NCI-H1417 treated with DMSO at 0.1 percent for 48 hours (cell line): Measurements from ENCODE around the gene MORN3.
"Not testable (repeated sequence)": the region's sequence is repeated elsewhere in the genome, so short reads cannot be mapped to it uniquely, and the experiment has no call there.

Experiments used
- DNase-seq: peaks from one replicate; lab custom pipeline; 2025; lab: John Stamatoyannopoulos, UW

Gene MORN3

DNA sequence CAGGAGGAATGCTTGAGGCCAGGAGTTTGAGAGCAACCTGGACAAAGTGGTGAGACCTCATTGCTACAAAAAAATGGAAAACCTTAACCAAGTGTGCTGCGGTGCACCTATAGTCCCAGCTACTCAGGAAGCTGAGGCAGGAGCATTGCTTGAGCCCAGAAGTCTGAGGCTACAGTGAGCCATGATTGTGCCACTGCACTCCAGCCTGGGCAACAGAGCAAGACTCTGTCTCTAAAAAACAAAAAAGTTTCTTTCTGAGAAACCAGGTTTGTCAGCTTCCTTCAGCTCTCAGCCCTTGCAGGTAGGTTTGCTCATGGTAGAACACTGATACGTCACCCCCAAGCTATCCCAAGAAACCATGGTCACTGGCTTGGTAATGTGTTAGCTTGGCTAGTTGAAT lies 20.0 kb upstream of the MORN3 start:
- DNase-seq = no peak

DNA sequence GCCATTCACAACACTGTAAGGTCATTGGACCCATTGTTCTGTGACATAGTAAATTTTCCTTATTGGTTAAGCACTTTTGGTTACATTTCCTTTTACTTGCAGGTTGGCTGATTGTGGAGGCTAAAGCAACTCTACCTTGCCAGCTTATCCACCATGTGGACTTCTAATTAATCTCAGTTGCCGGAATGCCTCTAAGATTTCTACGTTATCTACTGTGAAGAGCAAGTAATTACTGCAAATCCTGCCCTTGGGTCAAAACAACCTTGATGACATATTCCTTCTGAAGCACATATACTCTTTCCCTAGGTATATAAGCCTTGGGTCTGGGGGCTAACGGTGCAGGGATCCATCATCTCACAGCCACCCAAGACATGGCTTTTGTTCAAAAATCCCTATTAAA lies 19.5 kb upstream of the MORN3 start:
- no peak for DNase-seq

DNA sequence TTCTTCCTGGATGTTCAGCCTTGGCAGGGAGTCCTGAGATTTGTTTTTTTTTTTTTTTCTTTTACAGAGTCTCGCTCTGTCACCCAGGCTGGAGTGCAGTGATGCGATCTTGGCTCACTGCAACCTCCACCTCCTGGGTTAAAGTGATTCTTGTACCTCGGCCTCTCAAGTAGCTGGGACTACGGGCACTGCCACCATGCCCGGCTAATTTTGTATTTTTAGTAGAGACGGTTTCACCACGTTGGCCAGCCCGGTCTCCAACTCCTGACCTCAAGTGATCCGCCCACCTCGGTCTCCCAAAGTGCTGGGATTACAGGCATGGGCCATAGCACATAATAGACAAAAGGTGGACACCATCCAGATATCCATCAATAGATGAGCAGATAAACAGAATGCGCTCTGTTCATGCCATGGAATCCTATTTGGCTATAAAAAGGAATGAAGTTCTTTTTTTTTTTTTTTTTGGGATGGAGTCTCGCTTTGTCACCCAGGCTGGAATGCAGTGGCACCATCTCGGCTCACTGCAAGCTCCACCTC lies 10.3 kb upstream of the MORN3 start:
- DNase-seq = not testable (repeated sequence)

DNA sequence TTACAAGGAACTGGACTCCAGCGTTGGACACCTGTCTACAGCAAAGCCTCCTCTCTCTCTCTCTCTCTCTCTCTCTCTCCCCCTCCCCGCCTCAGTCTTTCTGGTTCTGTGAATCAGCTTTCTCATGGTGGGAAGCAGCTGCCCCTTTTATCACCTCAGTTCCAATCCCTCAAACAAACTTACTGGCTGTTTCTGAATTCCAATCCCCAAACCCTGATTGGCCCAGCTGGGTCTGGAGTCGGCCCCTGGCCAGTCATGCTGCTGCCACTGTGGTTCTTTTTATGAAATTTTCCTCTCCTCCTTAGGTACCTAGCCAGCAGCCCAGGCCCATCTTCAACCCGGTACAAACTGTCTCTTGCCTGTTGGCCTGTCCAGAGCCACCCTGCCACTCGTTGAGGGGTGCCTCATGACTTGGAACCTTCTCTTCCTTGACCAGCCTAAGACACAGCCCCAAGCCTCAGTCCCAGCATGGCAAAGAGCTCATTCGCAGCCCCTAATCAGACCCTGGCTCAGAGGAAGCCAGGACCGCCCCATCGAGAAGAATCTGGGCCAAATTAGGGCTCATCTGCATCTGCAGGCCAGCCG lies 9.4 kb upstream of the MORN3 start:
- no peak for DNase-seq

GRCh38 chr12:121678305-121678704 lies 8.9 kb upstream of the MORN3 start:
- DNase-seq = no peak

GRCh38 chr12:121676190-121676589 lies 6.7 kb upstream of the MORN3 start:
- no peak for DNase-seq

DNA sequence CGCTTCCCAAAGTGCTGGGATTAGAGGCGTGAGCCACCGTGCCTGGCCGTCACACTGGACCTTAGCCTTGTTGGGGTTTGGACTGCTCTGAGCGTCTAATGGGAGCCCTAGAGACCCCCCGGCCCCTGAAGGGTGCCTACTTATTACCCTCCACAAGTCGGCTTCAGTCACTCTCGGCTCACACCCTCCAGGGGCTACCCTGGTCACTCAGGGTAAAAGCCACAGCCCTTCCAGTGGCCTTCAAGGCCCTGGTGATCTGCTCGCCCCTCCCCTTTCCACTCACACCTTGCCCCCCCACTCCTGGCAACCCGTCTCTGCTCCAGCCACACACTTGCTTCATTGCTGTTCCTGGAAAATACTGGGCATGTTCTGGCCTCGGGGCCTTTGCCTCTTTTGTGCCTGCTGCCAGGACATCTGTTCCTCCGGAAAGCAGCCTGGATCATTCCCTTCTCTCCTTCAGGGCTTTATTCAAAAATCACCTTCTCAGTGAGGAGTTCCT lies 3.6 kb upstream of the MORN3 start:
- DNase-seq = no peak

GRCh38 chr12:121668750-121669520 lies 519 bp downstream of the MORN3 start:
- DNase-seq = no peak

DNA sequence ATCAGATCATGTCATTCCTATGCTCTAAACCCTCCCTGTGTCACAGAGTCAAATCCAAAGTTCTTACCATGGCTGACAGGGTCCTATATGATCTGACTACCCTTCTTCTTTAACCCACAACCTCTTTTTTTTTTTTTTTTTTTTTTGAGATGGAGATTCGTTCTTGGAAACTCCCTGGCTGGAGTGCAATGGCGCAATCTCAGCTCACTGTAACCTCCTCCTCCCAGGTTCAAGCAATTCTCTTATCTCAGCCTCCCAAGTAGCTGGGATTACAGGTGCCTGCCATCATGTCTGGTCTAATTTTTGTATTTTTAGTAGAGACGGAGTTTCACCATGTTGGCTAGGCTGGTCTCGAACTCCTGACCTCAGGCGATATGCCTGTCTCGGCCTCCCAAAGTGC lies 2.6 kb downstream of the MORN3 start:
- DNase-seq = not testable (repeated sequence)

- DNase-seq = no peak
These were observed 5.9 kb downstream of the MORN3 start for GRCh38 chr12:121663610-121663929.

GRCh38 chr12:121661353-121662105 lies 7.9 kb downstream of the MORN3 start:
- DNase-seq = not testable (repeated sequence)

GRCh38 chr12:121657305-121658008 lies 12.0 kb downstream of the MORN3 start:
- DNase-seq = no peak

- DNase-seq = no peak
These were observed 13.3 kb downstream of the MORN3 start for GRCh38 chr12:121656122-121656521.

DNA sequence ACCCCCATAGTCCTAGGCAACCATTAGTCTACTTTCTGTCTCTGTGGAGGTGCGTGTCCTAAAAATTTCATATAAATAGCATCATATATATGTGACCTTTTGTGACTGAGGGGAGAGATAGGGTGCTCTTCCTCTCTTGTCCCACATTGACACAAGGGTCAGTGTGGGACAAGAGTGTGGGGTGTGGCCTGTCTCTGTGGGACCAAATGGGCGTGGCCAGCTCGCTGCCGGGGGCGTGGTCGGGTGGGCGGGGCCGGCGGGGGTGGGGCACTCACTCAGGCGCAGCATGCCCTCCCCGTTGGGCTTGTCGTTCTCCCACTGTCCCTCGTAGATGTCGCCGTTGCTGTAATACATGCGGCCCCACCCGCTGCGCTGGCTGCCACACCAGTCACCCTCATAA lies 15.5 kb downstream of the MORN3 start:
- no peak for DNase-seq

DNA sequence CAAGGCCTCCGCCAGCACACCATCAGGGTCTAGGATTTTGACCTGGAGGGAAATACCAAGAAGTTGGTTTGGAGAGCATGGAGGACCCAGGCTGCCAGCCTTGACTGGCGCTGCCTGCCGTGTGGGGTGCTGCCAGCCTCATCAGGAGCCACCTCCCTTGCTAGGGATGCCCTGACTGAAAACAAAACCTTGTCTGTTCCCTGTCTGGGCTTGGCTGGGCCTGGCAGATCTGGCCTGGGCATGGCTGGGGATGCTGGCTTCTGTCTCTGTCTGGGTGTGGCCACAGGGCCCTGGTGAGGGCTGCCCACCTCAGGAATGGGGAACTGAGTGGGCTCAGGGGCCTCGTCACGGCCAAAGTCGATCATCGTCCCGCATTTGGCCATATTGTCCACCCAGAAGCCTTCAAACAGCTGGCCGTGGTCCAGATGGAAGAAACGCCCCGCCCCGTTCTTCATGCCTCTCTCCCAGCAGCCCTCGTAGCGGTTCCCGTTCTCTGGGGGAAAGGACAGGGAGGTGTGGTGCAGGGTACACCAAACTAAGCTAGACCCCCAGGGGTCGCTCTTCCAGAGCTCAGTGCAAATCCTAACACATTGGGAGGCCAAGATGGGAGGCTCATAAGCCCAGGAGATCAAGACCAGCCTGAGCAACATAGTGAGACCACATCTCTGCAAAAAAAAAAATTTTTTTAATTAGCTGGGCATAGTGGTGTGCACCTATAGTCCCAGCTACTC lies 16.5 kb downstream of the MORN3 start:
- no peak for DNase-seq

GRCh38 chr12:121651320-121651719 lies 18.1 kb downstream of the MORN3 start:
- no peak for DNase-seq

GRCh38 chr12:121649819-121650353 lies 19.6 kb downstream of the MORN3 start:
- no peak for DNase-seq

DNA sequence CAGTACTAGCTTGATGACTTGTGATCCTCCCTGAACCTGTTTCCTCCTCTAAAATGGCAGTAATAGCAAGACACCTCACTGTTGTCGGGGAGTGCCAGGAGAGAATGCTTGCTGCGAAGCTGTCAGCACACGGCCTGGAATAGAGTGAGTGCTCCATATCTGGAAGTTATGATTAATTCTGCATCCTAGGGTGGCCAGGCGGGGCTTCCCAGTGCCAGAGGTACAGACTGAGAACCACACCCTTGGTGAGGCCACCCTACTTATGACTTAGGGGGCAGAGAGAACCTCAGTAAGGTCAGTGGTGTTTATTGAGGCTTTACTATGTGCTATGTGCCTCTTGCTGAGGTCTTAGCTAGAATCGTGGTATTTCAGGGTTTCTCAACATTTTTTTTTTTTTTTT lies 20.1 kb downstream of the MORN3 start:
- DNase-seq = no peak

- DNase-seq = no peak
These were observed 20.9 kb downstream of the MORN3 start for GRCh38 chr12:121648458-121649028.

- no peak for DNase-seq
These were observed 28.2 kb downstream of the MORN3 start for GRCh38 chr12:121641343-121641630.
